Osteoblast (primary cell): ENCODE results near the gene AMMECR1L. TPM values are rescaled to one million over a fixed set of nuclear protein-coding genes. Genes with fewer than 3 reads are reported as not detected.
A peak's percentile ranks its signal among the peaks of the same experiment; 100 is the strongest.

Source experiments
- DNase-seq: peaks from one replicate; pipeline ENCODE4 v3.0.0; 2011; ENCODE audit warnings: low spot score, mixed read lengths; ENCODE audit not compliant: insufficient read length; ENCODE audit errors: missing footprints
- H2AFZ ChIP-seq: 2 replicates; pipeline ENCODE4 v1.6.0; 2011; ENCODE audit warnings: mild to moderate bottlenecking, low read length
- H3K27ac ChIP-seq: 2 replicates; pipeline ENCODE4 v1.5.1; 2011; ENCODE audit warnings: mild to moderate bottlenecking, low read depth, low read length, moderate library complexity
- H3K27me3 ChIP-seq: 2 replicates; pipeline ENCODE4 v1.6.0; 2012; ENCODE audit warnings: mild to moderate bottlenecking, control low read depth, inconsistent platforms, low read length, moderate library complexity; ENCODE audit not compliant: insufficient read depth
- H3K36me3 ChIP-seq: 2 replicates; pipeline ENCODE4 v1.5.1; 2011; ENCODE audit warnings: mild to moderate bottlenecking, low read length, control low read depth, moderate library complexity; ENCODE audit not compliant: insufficient read depth
- H3K4me1 ChIP-seq: 2 replicates; pipeline ENCODE4 v1.5.1; 2011; ENCODE audit warnings: mild to moderate bottlenecking, low read length, control low read depth, moderate library complexity; ENCODE audit not compliant: insufficient read depth
- H3K4me2 ChIP-seq: 2 replicates; pipeline ENCODE4 v1.6.0; 2011; ENCODE audit warnings: mild to moderate bottlenecking, low read length; ENCODE audit not compliant: insufficient read depth
- H3K4me3 ChIP-seq: fragments of 200-600 bp; sonication (generic); 3 replicates; pipeline ENCODE4 v1.5.1; 2012; ENCODE audit warnings: mild to moderate bottlenecking, low read length, inconsistent platforms; ENCODE audit not compliant: insufficient read depth
- H3K79me2 ChIP-seq: 2 replicates; pipeline ENCODE4 v1.6.0; 2012; ENCODE audit warnings: mild to moderate bottlenecking, low read length, control low read depth, inconsistent platforms; ENCODE audit not compliant: insufficient read depth
- H3K9me3 ChIP-seq: 2 replicates; pipeline ENCODE4 v1.5.1; 2011; ENCODE audit warnings: low read depth, low read length, control low read depth
- H4K20me1 ChIP-seq: 2 replicates; pipeline ENCODE4 v1.6.0; 2012; ENCODE audit warnings: mild to moderate bottlenecking, low read length, control low read depth; ENCODE audit not compliant: insufficient read depth
- total RNA-seq: library from RNA; depleted of rRNA; stranded (reverse); fragments of >200 nt; gene quantifications from 2 replicates; pipeline ENCODE4 v1.2.3, GENCODE V29; 2012
- TF ChIP-seq, protein P1 (sequence below): IDR thresholded peaks from 2 replicates; pipeline ENCODE4 v1.5.1; 2011; ENCODE audit warnings: mild to moderate bottlenecking, low read depth, low read length, moderate library complexity; ENCODE audit errors: extremely low read depth

Gene AMMECR1L
- total RNA-seq, 1 donor, result 15.6 TPM

- H3K4me3 ChIP-seq, result no peak overlapping the region
- H2AFZ ChIP-seq, result no peak overlapping the region
- peaks cover 91% of the 10 kb centered on the region for H3K79me2 ChIP-seq
- H3K4me2 ChIP-seq, result no peak overlapping the region
- H3K27ac ChIP-seq, result no peak overlapping the region
- peaks cover 44% of the 10 kb centered on the region for H3K36me3 ChIP-seq
- no peaks in the 10 kb centered on the region for H3K4me1 ChIP-seq
- no peaks in the 10 kb centered on the region for H3K27me3 ChIP-seq
- DNase-seq, result peak; percentile 62
- H4K20me1 ChIP-seq, result peaks cover 67% of the 10 kb centered on the region
- TF ChIP-seq, protein P1, sequence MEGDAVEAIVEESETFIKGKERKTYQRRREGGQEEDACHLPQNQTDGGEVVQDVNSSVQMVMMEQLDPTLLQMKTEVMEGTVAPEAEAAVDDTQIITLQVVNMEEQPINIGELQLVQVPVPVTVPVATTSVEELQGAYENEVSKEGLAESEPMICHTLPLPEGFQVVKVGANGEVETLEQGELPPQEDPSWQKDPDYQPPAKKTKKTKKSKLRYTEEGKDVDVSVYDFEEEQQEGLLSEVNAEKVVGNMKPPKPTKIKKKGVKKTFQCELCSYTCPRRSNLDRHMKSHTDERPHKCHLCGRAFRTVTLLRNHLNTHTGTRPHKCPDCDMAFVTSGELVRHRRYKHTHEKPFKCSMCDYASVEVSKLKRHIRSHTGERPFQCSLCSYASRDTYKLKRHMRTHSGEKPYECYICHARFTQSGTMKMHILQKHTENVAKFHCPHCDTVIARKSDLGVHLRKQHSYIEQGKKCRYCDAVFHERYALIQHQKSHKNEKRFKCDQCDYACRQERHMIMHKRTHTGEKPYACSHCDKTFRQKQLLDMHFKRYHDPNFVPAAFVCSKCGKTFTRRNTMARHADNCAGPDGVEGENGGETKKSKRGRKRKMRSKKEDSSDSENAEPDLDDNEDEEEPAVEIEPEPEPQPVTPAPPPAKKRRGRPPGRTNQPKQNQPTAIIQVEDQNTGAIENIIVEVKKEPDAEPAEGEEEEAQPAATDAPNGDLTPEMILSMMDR, result no peak
- H3K9me3 ChIP-seq, result no peaks in the 10 kb centered on the region
Observed at GRCh38 chr2:127873707-127874303, 12.0 kb downstream of the AMMECR1L start.

- Histone ChIP-seq H3K4me1 (no peaks in the 10 kb centered on the region), H3K36me3 (peaks cover 57% of the 10 kb centered on the region), H2AFZ (no peak overlapping the region), H3K27ac (no peak overlapping the region), H3K79me2 (peaks cover 83% of the 10 kb centered on the region), H3K4me3 (no peak overlapping the region), H3K9me3 (no peaks in the 10 kb centered on the region), H4K20me1 (peaks cover 61% of the 10 kb centered on the region), H3K4me2 (no peak overlapping the region), H3K27me3 (no peaks in the 10 kb centered on the region)
- no peak for DNase-seq
- TF ChIP-seq, protein P1, result no peak
Observed at GRCh38 chr2:127872354-127872753, 13.4 kb downstream of the AMMECR1L start.

- no peak overlapping the region for H3K4me3 ChIP-seq
- H3K79me2 ChIP-seq, result peaks cover 29% of the 10 kb centered on the region
- DNase-seq, result no peak
- H3K9me3 ChIP-seq, result no peaks in the 10 kb centered on the region
- no peaks in the 10 kb centered on the region for H3K27me3 ChIP-seq
- H3K4me1 ChIP-seq, result no peaks in the 10 kb centered on the region
- no peak overlapping the region for H3K4me2 ChIP-seq
- H3K27ac ChIP-seq, result no peak overlapping the region
- peaks cover 74% of the 10 kb centered on the region for H3K36me3 ChIP-seq
- peaks cover 28% of the 10 kb centered on the region for H4K20me1 ChIP-seq
- TF ChIP-seq, protein P1, result no peak
- H2AFZ ChIP-seq, result no peak overlapping the region
Observed at GRCh38 chr2:127865926-127866325, 19.8 kb downstream of the AMMECR1L start.

- Histone ChIP-seq H3K36me3 (peaks cover 66% of the 10 kb centered on the region), H3K4me2 (no peak overlapping the region), H3K27me3 (no peaks in the 10 kb centered on the region), H3K4me1 (no peaks in the 10 kb centered on the region), H3K4me3 (no peak overlapping the region), H2AFZ (no peak overlapping the region), H4K20me1 (peaks cover 22% of the 10 kb centered on the region), H3K79me2 (peaks cover 21% of the 10 kb centered on the region), H3K9me3 (no peaks in the 10 kb centered on the region), H3K27ac (no peak overlapping the region)
- DNase-seq, result peak; percentile 55
- TF ChIP-seq, protein P1, result peak; percentile 8
Observed at GRCh38 chr2:127864877-127865276, 20.9 kb downstream of the AMMECR1L start.
